ENCODE measurements around the gene SIT1. TPM values are rescaled to one million over a fixed set of nuclear protein-coding genes. Genes with fewer than 3 reads are reported as not detected.
"Not testable (repeated sequence)": the region's sequence is repeated elsewhere in the genome, so short reads cannot be mapped to it uniquely, and the experiment has no call there.

SIT1 gene
- total RNA-seq, 1 experiment from 2014 or later: not detected

GRCh38 chr9:35643046-35643445 lies 7.7 kb downstream of the SIT1 start:
- Histone ChIP-seq H3K4me1 (ENCODE audit: control insufficient read depth, insufficient read depth, low read length) (peaks cover 9% of the 10 kb centered on the region), H3K9me3 (ENCODE audit: control insufficient read depth, insufficient read depth, low read depth, low read length) (no peaks in the 10 kb centered on the region), H3K27me3 (ENCODE audit: control insufficient read depth, insufficient read depth, low read length) (no peaks in the 10 kb centered on the region), H3K4me3 (ENCODE audit: low read depth in 2 of 2, low read length in 2 of 2) (no peak overlapping the region), H3K27ac (ENCODE audit: low read length) (no peak overlapping the region), H3K36me3 (ENCODE audit: control insufficient read depth, insufficient read depth, low read length) (no peaks in the 10 kb centered on the region)
- no TSS peak for BruUV-seq (replicated peaks)
- intact Hi-C loops (cut with micrococcal nuclease; ENCODE audit: unreplicated experiment): no loop called here
- TF ChIP-seq SIN3A (IDR thresholded peaks at IDR 0.05; ENCODE audit: borderline replicate concordance, insufficient read depth, low read depth, low read length): no peak
- no peak for TF ChIP-seq POLR2AphosphoS5 (IDR thresholded peaks at IDR 0.05; ENCODE audit: low read depth, low read length)
- TF ChIP-seq CTCF (IDR thresholded peaks at IDR 0.05): no peak
- no peak for TF ChIP-seq REST (IDR thresholded peaks at IDR 0.05; ENCODE audit: insufficient read depth in 1 of 2, low read depth in 2 of 2, low read length in 1 of 2)
- DNase-seq (ENCODE audit: low read depth, low spot score) (no peak), ATAC-seq (no peak)
- in situ Hi-C loops (cut with HindIII; ENCODE audit: low pct_unique_long_range_greater_than_20kb, low sequenced_read_pairs): no loop called here
- CTCF ChIA-PET: no interaction called here
- POLR2A ChIA-PET: no interaction called here

GRCh38 chr9:35641478-35641877 lies 9.3 kb downstream of the SIT1 start:
- intact Hi-C loops (cut with micrococcal nuclease; ENCODE audit: unreplicated experiment); POLR2A ChIA-PET; H3K27me3 ChIP-seq (ENCODE audit: control insufficient read depth, insufficient read depth, low read length); H3K9me3 ChIP-seq (ENCODE audit: control insufficient read depth, insufficient read depth, low read depth, low read length); in situ Hi-C loops (cut with HindIII; ENCODE audit: low pct_unique_long_range_greater_than_20kb, low sequenced_read_pairs); CTCF ChIA-PET; H3K4me1 ChIP-seq (ENCODE audit: control insufficient read depth, insufficient read depth, low read length); H3K27ac ChIP-seq (ENCODE audit: low read length); H3K4me3 ChIP-seq (ENCODE audit: low read depth in 2 of 2, low read length in 2 of 2); BruUV-seq (replicated peaks); DNase-seq (ENCODE audit: low read depth, low spot score); ATAC-seq; H3K36me3 ChIP-seq (ENCODE audit: control insufficient read depth, insufficient read depth, low read length): not testable (repeated sequence)

GRCh38 chr9:35640431-35640830 lies 10.3 kb downstream of the SIT1 start:
- H3K36me3 ChIP-seq (ENCODE audit: control insufficient read depth, insufficient read depth, low read length); H3K27me3 ChIP-seq (ENCODE audit: control insufficient read depth, insufficient read depth, low read length); intact Hi-C loops (cut with micrococcal nuclease; ENCODE audit: unreplicated experiment); in situ Hi-C loops (cut with HindIII; ENCODE audit: low pct_unique_long_range_greater_than_20kb, low sequenced_read_pairs); H3K27ac ChIP-seq (ENCODE audit: low read length); CTCF ChIA-PET; H3K4me3 ChIP-seq (ENCODE audit: low read depth in 2 of 2, low read length in 2 of 2); POLR2A ChIA-PET; H3K4me1 ChIP-seq (ENCODE audit: control insufficient read depth, insufficient read depth, low read length); BruUV-seq (replicated peaks); ATAC-seq; H3K9me3 ChIP-seq (ENCODE audit: control insufficient read depth, insufficient read depth, low read depth, low read length); DNase-seq (ENCODE audit: low read depth, low spot score): not testable (repeated sequence)

Measured in Panc1 (cell line).